Dermis blood vessel endothelial cell (primary cell): Measurements from ENCODE around the gene PEF1. TPM values are rescaled to one million over a fixed set of nuclear protein-coding genes. Genes with fewer than 3 reads are reported as not detected.
"Not testable (repeated sequence)": the region's sequence is repeated elsewhere in the genome, so short reads cannot be mapped to it uniquely, and the experiment has no call there.

Experiments
- DNase-seq: peaks from one replicate; pipeline ENCODE4 v3.0.0; 2010
- total RNA-seq: library from RNA; depleted of rRNA; stranded (reverse); fragments of >200 nt; gene quantifications from 2 replicates; pipeline ENCODE4 v1.2.3, GENCODE V29; 2014

PEF1 gene
- total RNA-seq, 1 donor from 2014 or later, result 159 TPM

DNA sequence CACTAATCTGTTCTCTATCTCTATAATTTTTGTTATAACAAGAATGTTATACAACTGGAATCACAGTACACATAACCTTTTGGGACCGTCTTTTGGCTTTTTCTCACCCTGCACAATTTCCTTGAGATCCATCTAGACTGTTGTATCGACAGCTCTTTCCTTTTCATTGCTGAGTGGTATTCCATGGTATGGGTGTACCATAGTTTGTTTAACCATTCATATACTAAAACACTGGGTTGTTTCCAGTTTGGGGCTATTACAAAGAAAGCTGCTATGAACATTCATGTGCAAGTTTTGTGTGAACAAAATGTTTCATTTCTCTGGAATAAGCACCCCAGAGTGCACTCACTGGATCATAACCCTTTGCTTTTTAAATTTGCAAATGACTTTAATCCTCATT, 42.6 kb downstream of the PEF1 start:
- no peak for DNase-seq

DNA sequence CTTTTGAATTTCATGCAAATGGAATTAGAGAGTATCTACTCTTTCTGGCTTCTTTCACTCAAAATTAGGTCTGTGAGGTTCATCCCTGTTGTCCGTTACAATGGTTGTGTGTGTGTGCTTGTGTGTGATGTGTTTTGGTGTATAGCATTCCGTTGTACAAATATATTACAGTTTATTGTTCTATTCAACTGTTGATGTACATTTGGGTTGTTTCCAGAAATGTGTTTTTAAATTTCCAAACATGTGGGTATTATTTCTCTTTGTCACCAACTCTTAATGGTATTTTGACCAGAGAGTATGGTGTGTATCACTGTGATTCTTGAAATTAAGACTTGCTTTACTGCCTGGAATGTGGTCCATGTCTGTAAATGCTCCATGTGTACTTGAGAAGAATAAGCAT, 44.0 kb downstream of the PEF1 start:
- DNase-seq, result no peak

DNA sequence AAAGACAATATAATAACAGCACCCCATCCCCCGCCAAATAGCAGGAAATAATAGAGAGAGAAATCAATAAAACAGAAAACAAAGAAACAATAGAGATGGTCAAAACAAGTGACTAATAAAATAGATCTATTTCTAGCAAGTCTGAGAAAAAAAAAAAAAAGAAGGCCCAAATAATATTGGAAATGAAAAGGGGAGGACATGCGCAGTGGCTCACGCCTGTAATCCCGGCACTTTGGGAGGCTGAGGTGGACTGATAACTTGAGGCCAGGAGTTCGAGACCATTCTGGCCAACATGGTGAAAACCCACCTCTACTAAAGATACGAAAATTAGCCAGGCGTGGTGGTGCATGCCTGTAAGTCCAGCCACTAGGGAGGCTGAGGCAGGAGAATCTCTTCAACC, 45.7 kb downstream of the PEF1 start:
- no peak for DNase-seq

DNA sequence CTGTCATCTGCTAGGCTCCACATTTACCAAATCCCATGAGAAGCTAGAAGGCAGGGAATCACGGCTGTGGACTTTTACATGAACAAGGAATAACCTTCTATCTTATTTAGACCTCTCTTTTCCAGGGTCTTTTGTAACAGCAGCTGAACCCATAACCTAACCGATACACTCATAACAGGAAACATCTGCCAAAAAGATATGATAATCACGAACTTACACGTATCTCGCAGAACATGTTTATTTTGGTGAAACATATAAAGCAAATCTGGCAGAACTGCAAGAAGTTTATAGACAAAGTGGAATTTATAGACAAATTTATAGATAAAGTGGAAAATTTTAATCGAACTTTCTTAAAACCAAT, 48.0 kb downstream of the PEF1 start:
- peak; percentile 90 for DNase-seq

DNA sequence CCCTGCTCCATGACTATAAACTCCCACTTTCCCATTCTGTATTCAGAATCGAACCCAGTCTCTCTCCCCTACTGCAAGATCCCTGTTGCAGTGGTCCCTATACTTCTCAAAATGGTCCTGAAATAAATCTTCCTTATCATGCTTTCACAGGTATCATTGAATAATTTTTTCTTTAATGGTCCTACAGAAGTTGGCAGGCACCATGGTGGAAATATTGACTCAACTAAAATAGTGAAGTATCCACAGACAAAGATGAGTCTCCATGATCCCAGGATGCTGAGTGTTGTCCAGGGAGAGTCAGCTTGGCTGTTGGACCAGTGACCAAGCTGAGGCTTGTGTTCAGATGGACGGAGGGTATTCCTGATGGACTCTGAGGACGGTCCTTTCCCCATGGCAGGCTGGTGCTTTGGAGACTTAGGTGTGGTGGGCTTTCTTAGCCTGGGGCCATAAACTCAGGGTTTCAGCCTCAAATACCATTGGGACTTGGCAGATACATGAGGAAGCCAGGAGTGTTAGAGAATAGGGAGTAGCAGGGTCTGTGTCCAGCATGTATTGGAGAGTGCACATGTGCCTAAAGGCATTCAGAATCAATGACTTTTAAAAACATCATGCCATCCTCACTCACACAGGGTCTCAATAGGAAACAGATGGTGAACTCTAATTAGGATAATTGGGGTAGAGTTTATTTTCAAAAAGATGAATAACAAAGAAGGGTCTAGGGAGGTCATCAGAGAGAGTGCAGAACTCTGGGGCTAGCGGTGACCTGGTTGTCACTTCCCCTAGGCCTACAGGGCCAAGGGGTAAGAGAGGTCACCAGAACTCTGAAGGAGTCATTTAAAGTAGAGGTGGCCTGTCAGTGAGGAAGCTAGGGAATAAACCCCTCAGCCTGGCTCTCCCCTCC, 48.6 kb downstream of the PEF1 start:
- peak; percentile 64 for DNase-seq

DNA sequence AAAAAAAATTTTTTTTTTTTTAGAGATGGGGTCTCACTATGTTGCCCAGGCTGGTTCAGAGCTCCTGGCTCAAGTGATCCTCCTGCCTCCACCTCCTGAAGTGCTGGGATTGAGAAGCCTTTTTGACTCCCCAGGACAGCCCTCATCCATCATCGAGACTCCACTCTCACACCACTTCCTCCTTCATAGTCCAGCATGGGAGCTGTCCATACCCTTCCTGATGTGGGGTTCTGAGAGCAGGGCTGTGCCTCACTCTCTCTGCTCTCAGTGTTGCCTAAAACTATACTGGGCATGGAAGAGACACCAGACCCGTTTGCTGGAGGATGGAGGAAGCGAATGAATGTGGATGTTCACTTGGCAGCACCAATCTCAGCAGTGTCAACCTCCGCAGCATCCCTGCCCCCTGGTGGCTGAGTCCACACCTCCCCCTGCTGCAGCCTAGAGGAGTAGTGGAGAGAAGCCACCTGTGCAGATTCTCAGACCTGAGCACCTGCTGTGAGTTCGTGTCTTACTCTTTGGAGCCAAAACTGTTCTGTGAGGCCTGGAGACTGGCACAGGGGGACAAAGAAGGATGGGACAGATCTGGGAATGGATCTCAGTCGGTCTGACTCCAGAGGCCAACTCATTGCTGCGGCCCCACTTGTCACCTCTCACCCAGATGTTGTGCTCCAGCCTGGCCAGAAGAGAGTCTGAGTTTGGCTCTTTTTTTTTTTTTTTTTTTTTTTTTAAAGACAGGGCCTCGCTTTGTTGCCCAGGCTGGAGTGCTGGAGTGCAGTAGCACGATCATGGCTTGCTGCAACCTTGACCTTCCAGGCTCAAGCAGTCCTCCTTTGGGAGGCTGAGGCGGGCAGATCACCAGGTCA, 50.7 kb downstream of the PEF1 start:
- DNase-seq, result peak; percentile 91

DNA sequence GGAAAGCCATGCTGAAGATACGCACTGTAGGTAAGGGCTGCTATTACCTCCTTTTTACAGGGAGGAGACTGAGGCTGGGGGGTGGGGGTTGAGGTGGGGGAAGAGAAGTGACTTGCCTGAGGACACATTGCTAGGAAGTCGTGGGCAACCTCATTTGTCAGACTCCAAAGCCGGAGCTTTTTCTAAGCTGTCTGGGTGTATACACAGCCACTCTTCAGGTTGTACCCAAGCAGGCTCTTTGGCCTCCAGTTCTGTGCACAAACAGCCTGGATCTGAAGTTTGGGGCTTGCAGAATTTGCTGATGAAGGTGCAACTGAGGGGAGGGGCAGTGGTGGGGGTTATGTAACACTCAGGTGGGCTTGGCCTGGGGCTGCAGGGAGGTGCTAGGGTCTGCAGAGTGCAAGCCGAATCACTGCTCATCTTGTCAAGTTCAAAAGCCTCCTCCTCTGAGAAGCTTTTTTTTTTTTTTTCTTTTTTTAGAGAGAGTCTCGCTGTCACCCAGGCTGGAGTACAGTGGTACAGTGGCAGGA, 51.5 kb downstream of the PEF1 start:
- DNase-seq, result no peak

DNA sequence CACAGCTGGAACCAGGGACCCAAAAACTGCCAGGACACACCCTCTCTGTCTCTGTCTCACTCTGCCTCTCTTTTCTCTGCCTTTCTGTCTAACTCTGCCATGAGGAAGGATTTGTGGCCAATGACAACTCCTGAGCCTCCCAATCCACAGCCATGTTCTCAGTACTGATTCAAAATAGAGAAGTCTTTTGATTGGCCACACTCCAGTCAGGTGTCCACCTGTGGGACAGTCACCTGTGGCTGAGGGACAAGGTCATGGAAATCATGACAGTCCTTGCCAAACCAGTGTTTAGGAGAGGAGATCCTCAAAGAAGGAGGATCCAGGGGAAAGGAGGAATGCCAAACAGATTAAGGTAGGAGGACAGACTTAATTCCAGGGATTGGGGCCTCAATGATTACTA, 52.5 kb downstream of the PEF1 start:
- DNase-seq, result no peak

DNA sequence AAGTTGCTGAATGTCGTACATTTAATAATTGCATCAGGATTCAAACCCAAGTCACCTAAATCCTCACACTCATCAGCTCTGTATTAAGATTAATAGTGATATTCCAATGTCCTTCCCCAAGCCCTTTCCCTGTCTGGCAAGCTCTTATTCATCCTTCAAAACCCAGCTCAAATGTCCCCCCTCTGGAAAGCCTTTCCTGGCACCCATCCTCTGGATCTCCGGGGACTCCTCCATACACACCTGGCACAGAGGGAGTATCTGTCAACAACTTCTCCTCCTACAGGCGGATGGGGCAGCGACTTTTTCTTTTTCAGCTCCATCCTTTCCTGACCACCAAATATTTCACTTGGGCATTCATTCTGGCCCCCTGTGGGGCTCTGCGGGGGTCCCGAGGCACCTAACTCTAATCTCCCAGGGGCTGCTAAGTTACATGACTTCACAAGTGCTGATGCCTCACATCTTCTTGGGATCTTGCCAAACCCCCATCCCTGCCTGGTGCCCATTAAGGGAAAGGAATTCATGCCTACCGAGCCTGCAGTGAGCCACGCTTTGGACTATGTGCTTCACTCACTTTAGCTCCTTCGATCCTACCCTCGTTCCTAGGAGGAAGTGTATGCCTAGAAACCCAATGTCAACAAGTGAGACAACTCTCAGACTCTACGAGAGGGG, 53.1 kb downstream of the PEF1 start:
- DNase-seq, result no peak

DNA sequence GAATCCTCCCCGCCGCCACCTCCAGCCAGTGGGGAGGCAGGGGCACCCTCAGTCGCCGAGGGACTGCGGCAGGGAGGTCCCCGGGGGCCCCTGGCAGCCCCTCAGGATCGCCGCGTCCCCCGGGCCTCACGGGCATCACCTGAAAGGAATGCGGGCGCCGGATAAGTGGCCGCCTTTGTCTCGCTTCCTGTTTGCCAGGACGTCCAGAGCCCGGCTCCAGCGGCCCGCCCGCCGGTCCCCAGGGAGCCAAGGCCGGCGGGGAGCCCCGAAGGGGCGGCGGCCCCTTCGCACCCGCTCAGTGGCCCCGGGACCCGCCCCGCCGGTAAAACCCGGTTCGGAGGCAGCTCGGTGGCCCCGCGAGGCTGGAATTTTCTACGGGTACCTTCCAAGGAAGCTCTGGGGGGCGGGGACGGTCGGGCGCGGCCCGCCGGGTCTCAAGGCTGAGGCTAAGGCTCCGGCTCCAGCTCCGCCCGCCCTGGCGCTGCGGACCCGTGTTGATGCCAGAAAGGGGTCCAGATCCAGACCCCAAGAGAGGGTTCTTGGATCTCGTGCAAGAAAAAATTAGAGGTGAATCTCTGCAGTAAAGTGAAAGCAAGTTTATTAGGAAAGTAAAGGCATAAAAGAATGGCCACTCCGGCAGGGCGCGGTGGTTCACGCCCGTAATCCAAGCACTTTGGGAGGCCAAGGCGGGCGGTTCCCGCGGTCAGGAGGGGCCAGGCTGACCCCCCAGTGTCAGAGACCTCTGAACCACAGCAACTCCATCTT, 55.7 kb downstream of the PEF1 start:
- DNase-seq, result peak; percentile 67

DNA sequence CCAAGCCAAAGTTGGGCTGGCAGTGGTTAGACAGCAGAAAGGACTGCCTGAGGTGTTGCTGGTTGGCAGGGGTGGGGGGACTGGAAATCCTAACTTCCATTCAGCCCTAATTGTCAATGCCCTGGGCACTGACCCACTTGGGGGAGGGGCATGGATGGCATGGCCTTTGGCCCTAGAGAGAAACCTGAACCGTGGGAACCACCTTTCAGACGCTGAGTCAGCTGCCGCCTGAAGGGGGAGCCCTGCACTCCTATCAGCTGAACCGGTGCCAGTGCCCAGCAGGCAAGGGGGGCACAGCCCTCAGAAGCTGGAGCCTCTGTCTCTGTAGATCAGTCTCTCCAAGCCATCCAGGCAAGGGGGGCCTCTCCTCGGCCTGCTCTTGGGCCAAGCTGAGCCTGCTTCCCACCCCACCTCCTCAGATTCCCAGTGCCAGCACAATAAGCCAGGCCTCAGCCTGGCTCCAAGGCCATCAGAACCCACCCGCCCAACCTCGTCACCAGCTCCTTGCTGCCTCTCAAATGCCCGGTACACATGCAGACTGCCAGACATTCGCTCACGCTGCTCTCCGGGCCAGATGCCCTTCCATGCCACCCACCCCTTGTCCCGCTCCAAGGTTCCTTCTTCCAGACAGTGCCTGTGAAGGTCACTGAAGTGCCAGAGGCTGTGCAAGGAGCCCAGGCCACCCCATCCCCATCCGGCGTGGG, 56.8 kb downstream of the PEF1 start:
- DNase-seq, result peak; percentile 87

DNA sequence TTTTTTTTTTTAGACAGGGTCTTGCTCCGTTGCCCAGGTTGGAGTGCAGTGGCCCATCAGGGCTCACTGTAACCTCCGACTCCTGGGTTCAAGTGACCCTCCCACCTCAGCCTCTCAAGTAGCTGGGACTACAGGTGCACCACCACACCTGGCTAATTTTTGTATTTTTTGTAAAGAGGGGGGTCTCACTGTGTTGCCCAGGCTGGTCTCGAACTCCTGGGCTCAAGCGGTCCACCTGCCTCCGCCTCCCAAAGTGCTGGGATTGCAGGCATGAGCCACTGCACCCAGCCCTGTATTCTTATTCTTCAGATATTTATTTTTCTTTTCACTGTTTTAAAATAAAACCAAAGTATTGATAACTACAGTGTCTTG, 57.4 kb downstream of the PEF1 start:
- DNase-seq, result not testable (repeated sequence)

DNA sequence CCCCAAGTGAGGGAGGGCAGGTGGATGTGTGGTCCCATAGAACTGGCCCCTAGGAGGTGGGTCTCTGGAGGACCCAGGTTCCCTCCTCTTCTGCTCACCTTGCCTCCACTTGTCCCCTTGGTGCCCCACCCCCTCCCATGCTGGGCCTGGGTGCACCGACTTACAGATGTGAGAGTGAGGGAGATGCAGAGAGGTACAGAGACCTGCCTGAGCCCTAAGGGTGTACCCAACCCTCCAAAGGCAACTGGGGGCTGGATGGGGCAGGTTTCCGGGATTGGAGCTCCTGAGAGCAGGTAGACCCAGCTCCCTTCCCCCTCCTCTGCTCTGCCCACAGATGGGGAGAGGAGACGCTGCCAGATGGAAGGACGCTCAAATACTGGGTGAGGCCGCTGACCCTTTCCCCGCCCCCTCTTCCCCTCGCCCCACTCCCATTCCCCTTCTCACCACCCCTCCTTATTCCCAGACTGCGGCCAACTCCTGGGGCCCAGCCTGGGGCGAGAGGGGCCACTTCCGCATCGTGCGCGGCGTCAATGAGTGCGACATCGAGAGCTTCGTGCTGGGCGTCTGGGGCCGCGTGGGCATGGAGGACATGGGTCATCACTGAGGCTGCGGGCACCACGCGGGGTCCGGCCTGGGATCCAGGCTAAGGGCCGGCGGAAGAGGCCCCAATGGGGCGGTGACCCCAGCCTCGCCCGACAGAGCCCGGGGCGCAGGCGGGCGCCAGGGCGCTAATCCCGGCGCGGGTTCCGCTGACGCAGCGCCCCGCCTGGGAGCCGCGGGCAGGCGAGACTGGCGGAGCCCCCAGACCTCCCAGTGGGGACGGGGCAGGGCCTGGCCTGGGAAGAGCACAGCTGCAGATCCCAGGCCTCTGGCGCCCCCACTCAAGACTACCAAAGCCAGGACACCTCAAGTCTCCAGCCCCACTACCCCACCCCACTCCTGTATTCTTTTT, 58.0 kb downstream of the PEF1 start:
- no peak for DNase-seq

DNA sequence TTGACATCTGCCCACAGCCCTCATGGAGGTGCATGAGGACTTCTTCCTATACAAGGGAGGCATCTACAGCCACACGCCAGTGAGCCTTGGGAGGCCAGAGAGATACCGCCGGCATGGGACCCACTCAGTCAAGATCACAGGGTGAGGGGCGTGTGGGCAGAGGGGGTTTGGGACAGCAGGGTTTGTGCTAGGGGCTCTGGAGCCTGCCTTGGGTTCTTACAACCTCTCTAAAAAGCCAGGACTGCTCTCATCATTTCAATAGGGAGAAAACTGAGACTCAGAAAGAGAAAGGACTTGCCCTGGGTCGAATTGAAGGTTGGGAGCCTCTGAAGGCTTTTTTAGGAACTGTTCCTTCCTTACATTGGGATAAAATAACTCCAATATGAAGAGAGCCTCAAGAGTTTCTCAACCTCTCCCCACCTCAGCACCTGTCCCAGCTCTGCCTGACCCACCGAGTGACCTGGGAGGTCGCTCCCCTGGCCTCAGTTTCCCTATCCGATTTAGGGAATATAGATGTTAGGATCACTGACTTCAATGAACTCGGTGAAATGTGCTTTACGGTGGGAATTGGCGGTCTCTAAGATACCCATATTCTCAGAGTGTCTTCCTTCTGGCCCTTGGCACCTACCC, 58.8 kb downstream of the PEF1 start:
- no peak for DNase-seq

DNA sequence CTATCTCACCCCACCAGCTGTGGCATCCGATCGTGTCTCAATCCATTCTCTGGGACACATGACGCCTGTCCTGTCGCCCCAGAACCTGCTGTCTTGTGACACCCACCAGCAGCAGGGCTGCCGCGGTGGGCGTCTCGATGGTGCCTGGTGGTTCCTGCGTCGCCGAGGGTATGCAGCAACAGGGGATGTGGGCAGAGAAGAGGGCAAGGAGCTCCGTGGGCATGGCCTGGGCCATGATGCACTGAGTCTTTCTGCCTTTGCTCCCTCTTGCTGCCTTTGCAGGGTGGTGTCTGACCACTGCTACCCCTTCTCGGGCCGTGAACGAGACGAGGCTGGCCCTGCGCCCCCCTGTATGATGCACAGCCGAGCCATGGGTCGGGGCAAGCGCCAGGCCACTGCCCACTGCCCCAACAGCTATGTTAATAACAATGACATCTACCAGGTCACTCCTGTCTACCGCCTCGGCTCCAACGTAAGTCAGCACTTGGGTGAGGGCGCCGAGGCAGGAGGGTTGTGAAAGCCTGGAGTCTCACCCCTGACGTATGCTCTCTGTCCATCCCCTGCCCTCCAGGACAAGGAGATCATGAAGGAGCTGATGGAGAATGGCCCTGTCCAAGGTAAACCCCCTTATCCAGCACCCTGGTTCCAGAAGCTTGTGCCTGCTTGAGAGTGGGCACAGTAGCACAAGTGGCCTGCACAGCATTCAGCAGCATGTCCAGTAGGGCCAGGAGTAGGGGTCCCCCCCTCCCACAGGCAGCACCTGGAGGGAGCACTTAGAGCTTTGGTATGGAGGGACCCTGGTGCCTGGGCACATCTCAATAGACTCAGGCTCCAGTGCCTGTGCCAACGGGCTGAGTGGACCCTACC, 59.6 kb downstream of the PEF1 start:
- no peak for DNase-seq

DNA sequence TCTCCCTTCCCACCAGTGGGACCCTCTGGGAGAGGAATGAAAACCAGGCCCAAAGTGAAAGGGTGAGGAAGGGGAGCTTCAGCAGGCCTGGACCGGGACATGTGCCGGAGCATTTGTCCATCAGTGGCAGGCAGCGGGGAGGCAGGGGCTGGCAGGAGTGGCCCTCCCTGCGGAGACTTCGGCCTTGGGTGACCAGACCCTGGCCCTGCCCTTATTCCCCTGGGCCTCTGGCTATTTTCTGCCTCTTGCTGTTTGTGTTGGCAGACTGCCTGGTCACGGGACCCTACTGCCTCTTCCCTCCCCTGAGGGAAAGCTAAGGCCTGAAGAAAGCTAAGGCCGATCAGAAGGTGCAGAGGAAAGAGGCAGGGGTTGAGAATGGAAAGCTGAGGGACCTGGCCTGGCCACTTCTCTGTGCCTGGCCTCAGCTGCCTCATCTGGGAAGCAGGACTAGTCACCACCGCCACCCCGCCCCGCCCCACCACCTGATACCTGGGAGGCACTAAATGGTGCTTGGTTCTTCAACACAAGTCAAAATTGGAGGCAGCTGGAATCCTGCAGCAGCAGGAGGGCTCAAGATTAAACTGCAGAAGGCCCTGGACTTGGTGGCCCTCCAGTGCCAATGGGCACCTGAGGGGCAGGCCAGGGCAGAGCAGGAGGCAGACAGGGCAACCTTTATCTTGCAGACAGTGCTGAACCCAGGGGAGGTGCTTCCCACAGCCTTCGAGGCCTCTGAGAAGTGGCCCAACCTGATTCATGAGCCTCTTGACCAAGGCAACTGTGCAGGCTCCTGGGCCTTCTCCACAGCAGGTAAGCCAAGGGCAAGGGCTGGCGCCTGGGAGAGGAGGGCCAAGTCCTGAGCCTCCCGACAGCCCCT, 60.4 kb downstream of the PEF1 start:
- DNase-seq, result peak; percentile 81

DNA sequence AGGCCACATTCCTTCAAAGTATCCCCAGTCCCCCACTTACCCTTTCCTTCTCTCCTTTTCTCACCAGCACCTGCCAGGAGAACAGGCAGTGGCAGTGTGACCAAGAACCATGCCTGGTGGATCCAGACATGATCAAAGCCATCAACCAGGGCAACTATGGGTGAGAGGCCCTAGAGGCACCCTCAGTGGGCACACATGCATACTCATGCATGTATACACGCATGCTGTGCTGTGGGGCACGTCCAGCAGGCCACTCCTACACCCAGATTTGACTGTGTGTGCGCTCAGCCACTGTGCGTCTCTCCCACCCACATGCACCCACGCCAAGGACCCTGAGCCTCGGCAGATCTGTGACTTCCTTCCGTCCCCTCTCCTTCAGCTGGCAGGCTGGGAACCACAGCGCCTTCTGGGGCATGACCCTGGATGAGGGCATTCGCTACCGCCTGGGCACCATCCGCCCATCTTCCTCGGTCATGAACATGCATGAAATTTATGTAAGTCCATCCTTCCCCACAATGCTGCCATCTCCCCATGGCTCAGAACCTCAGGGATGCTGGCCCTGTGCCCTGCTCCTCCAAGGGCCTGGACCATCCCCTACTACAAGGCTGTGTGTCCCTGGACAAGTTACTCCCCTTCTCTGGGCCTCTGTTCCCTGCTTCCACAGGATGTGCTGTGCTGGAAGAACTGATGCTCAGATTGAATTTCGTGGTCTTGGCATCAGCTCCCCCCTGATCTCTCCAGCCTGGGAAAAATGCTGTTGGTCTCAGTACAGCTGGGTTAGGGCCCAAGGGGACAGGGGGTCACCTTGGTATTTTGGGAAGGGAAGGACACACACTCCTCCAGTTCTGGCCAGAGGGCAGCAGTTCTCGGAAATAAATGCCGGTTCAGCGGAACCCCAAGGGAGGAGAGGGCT, 61.3 kb downstream of the PEF1 start:
- no peak for DNase-seq
